CD4-positive, alpha-beta T cell (primary cell): ENCODE results near the gene MYBPHL. TPM values are rescaled to one million over a fixed set of nuclear protein-coding genes. Genes with fewer than 3 reads are reported as not detected.

Source experiments
- ATAC-seq: fragments of 200-7000 bp; cut with Tn5 transposase; one replicate; pipeline ENCODE4 v1.10.0; 2022; ENCODE audit warnings: mild to moderate bottlenecking; ENCODE audit not compliant: poor library complexity
- CTCF ChIA-PET: fragments of 350-600 bp; sonication (Branson Sonifier 250); formaldehyde crosslinking; loops from one replicate; lab custom pipeline; 2021; ENCODE audit warnings: antibody characterized with exemption, inconsistent platforms; lab: Charles Lee
- POLR2A ChIA-PET: fragments of 350-600 bp; sonication (Branson Sonifier 250); formaldehyde crosslinking; loops from one replicate; lab custom pipeline; 2021; ENCODE audit warnings: antibody characterized with exemption, inconsistent platforms; lab: Charles Lee
- DNase-seq, 14 experiments: peaks; one replicate each; pipeline ENCODE4 v3.0.0-alpha.2; 2013 to 2020; ENCODE audit warnings: mixed read lengths in 2 of 14
- H3K27ac ChIP-seq, 2 donors: one replicate each; pipeline versions ENCODE4 v1.5.1 to v1.7.0; 2013; ENCODE audit warnings: low read length in 2 of 2, low read depth in 1 of 2, mild to moderate bottlenecking in 1 of 2
- H3K27me3 ChIP-seq, 2 experiments: 1 replicate in 1 of 2; 2 replicates in 1 of 2; pipeline versions ENCODE4 v1.6.1 to v1.7.0; 2013; ENCODE audit warnings: low read length in 2 of 2, control low read depth in 1 of 2, mild to moderate bottlenecking in 1 of 2, moderate library complexity in 1 of 2; ENCODE audit not compliant: insufficient read depth in 2 of 2, control insufficient read depth in 1 of 2
- H3K36me3 ChIP-seq: one replicate; pipeline ENCODE4 v1.6.1; 2013; ENCODE audit warnings: low read length, control low read depth; ENCODE audit not compliant: insufficient read depth
- H3K4me1 ChIP-seq: one replicate; pipeline ENCODE4 v1.6.1; 2013; ENCODE audit warnings: low read length, control low read depth; ENCODE audit not compliant: insufficient read depth
- H3K4me3 ChIP-seq: one replicate; pipeline ENCODE4 v1.5.1; 2013; ENCODE audit warnings: mild to moderate bottlenecking, low read length, moderate library complexity
- H3K9me3 ChIP-seq, 2 experiments: 1 replicate in 1 of 2; 2 replicates in 1 of 2; pipeline versions ENCODE4 v1.6.1 to v1.7.0; 2013; ENCODE audit warnings: low read length in 2 of 2, mild to moderate bottlenecking in 2 of 2, control low read depth in 1 of 2, moderate library complexity in 1 of 2; ENCODE audit not compliant: control insufficient read depth in 1 of 2, insufficient read depth in 1 of 2
- H3K27ac Mint-ChIP-seq: one replicate; pipeline ENCODE4 v1.8.0; 2020; ENCODE audit warnings: mixed read lengths
- H3K27me3 Mint-ChIP-seq: one replicate; pipeline ENCODE4 v1.8.0; 2021; ENCODE audit warnings: mixed read lengths
- H3K36me3 Mint-ChIP-seq: one replicate; pipeline ENCODE4 v1.8.0; 2021; ENCODE audit warnings: low read depth, mixed read lengths
- H3K4me1 Mint-ChIP-seq: one replicate; pipeline ENCODE4 v1.8.0; 2021; ENCODE audit warnings: low read depth, mixed read lengths
- H3K4me3 Mint-ChIP-seq: one replicate; pipeline ENCODE4 v1.8.0; 2020; ENCODE audit warnings: mild to moderate bottlenecking, mixed read lengths
- H3K9me3 Mint-ChIP-seq: one replicate; pipeline ENCODE4 v1.8.0; 2020; ENCODE audit warnings: mixed read lengths
- intact Hi-C, 2 experiments: fragments of 100-400 bp; cut with DNase I in 1 of 2; cut with micrococcal nuclease in 1 of 2; formaldehyde crosslinking; loops; one replicate each; pipeline versions ENCODE4 v1.15.1 to v1.9.0; 2023 to 2025; cut with DNase I, micrococcal nuclease
- total RNA-seq, 174 experiments: library from RNA in 2 of 174; stranded (reverse) in 2 of 174; gene quantifications; one replicate each; pipeline ENCODE4 v1.2.3 and lab custom pipeline; 2021 to 2026
- TF ChIP-seq, protein P1 (sequence below): fragments of 200-600 bp; IDR thresholded peaks from one replicate; pipeline ENCODE4 v1.8.0; 2022; ENCODE audit warnings: antibody characterized with exemption, mild to moderate bottlenecking

The MYBPHL gene
- total RNA-seq, 2 experiments from 2014 or later = not detected

DNA sequence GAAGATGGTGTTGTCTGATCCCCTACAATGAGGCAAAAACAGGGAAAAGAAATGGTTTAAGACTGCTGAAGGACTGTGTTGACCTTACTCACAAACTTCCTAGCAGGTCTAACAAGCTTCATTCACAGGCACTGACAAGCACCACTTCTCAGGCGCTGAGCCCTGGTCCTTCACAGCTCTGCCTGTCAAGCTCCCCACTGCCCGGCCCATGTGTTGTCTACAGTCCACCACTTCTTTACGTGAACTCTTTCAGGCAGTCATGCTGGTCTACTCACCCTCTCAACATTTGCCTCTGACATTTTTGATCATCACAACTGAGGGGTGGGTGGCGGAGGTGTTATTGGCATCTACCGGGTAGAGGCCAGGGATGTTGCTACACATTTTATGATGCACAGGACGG is 40.7 kb upstream of the MYBPHL start:
- ChIA-PET CTCF (no interaction called here), POLR2A (no interaction called here)
- DNase-seq (no peak), ATAC-seq (no peak)
- H3K4me3 ChIP-seq = no peak overlapping the region
- no peaks in the 10 kb centered on the region for H3K36me3 Mint-ChIP-seq
- H3K9me3 ChIP-seq = no peaks in the 10 kb centered on the region
- intact Hi-C loops = no loop called here
- H3K27me3 ChIP-seq = no peaks in the 10 kb centered on the region
- H3K27me3 Mint-ChIP-seq = peaks cover 3% of the 10 kb centered on the region
- H3K4me1 Mint-ChIP-seq = no peaks in the 10 kb centered on the region
- H3K9me3 Mint-ChIP-seq = no peaks in the 10 kb centered on the region
- TF ChIP-seq, protein P1, sequence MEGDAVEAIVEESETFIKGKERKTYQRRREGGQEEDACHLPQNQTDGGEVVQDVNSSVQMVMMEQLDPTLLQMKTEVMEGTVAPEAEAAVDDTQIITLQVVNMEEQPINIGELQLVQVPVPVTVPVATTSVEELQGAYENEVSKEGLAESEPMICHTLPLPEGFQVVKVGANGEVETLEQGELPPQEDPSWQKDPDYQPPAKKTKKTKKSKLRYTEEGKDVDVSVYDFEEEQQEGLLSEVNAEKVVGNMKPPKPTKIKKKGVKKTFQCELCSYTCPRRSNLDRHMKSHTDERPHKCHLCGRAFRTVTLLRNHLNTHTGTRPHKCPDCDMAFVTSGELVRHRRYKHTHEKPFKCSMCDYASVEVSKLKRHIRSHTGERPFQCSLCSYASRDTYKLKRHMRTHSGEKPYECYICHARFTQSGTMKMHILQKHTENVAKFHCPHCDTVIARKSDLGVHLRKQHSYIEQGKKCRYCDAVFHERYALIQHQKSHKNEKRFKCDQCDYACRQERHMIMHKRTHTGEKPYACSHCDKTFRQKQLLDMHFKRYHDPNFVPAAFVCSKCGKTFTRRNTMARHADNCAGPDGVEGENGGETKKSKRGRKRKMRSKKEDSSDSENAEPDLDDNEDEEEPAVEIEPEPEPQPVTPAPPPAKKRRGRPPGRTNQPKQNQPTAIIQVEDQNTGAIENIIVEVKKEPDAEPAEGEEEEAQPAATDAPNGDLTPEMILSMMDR = no peak
- no peak overlapping the region for H3K27ac ChIP-seq
- no peaks in the 10 kb centered on the region for H3K4me1 ChIP-seq
- H3K4me3 Mint-ChIP-seq = no peak overlapping the region
- H3K36me3 ChIP-seq = no peaks in the 10 kb centered on the region
- no peak overlapping the region for H3K27ac Mint-ChIP-seq

DNA sequence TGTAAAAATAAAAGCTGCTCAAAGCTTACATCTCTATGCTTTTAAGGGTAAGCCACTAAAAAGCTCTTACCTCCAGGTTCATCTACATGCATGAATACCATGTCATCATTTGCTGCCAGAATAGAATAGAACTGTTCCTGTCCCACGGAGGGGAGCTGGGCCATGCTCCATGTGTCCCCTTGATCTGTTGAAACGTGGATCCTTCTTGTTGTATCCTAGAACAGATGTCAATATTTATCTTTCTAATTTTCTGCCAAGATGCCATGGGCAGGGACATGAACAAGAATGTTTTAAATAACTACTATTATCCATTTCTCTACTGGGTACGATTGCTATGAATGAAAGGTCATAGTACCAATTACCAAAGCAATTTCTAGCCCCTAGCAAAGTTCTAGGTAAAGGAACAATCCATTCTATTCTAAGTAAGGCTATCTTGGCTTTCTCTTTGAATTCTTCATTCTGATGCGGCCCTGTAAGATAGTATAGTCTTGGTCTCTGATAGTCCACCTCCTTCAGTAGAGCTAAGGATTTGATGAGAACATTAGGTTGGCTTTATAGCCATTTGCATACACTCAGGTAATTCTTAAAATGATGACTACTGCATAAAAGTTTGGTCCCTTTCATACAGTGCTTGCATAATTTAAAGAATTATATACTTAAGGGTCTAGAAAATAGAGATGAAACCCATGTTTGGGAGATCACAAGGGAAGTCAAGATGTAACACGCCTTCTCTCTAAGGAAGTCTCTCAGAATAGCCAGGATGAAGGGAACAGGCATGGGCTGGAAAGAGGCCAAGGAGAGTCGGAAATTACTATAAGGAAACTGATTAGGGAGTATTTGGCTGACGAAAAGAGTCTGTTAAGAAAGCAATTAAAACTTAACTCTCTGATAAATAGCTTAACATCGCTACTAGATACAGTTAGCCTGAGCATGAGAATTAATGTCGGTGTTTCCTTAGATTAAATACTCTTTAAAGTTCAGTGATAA is 35.4 kb upstream of the MYBPHL start:
- ChIA-PET POLR2A (no interaction called here), CTCF (no interaction called here)
- H3K27ac ChIP-seq = no peak overlapping the region
- no peaks in the 10 kb centered on the region for H3K4me1 ChIP-seq
- Mint-ChIP-seq H3K27ac (no peak overlapping the region), H3K4me1 (no peaks in the 10 kb centered on the region), H3K4me3 (no peak overlapping the region), H3K36me3 (no peaks in the 10 kb centered on the region), H3K27me3 (peaks cover 3% of the 10 kb centered on the region), H3K9me3 (no peaks in the 10 kb centered on the region)
- TF ChIP-seq, protein P1 = no peak
- ATAC-seq (no peak), DNase-seq (no peak)
- no peaks in the 10 kb centered on the region for H3K27me3 ChIP-seq
- intact Hi-C loops = no loop called here
- no peak overlapping the region for H3K4me3 ChIP-seq
- H3K9me3 ChIP-seq = no peaks in the 10 kb centered on the region
- no peaks in the 10 kb centered on the region for H3K36me3 ChIP-seq

DNA sequence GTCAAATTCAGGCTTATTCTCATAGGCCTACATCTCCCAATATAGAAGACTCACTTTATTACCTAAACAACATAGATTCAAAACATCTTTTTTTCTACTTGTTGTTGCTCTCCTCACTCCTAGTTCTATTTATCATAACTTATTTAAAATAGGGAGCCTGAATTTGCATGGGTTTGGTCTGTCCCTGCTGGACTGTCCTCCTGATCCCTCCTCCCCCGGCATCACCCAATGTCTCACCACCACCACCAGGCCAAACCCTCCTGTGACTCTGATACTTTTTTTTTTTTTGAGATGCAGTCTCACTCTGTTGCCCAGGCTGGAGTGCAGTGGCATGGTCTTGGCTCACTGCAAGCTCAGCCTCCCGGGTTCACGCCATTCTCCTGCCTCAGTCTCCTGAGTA is 31.8 kb upstream of the MYBPHL start:
- no peaks in the 10 kb centered on the region for H3K4me1 ChIP-seq
- peaks cover 0 to 3% of the 10 kb centered on the region in 2 experiments for H3K9me3 ChIP-seq
- Mint-ChIP-seq H3K36me3 (no peaks in the 10 kb centered on the region), H3K4me1 (no peaks in the 10 kb centered on the region), H3K4me3 (no peak overlapping the region), H3K27ac (no peak overlapping the region), H3K9me3 (no peaks in the 10 kb centered on the region), H3K27me3 (no peaks in the 10 kb centered on the region)
- ATAC-seq (no peak), DNase-seq (no peak)
- ChIA-PET POLR2A (no interaction called here), CTCF (no interaction called here)
- TF ChIP-seq, protein P1 = no peak
- no peaks in the 10 kb centered on the region for H3K36me3 ChIP-seq
- H3K27me3 ChIP-seq = no peaks in the 10 kb centered on the region
- no peak overlapping the region for H3K4me3 ChIP-seq
- intact Hi-C loops = no loop called here
- no peak overlapping the region for H3K27ac ChIP-seq
